ENCODE data around the gene BCR.

The BCR gene

GRCh38 chr22:23197836-23198235 lies 17.5 kb downstream of the BCR start:
- peak overlapping the region; percentile 27 for H3K4me3 ChIP-seq (replicated peaks; ENCODE audit: insufficient read depth, low read length)
- TF ChIP-seq GABPA (IDR thresholded peaks at IDR 0.05; ENCODE audit: low read depth) (no peak), POLR2AphosphoS5 (IDR thresholded peaks at IDR 0.05; ENCODE audit: low read depth) (peak; percentile 47; the same call in 1 of the 2 replicates), SPI1 (IDR thresholded peaks at IDR 0.05; ENCODE audit: borderline replicate concordance, low read depth) (peak; percentile 66), REST (IDR thresholded peaks at IDR 0.05; ENCODE audit: insufficient replicate concordance, low read depth) (no peak), CTCF (IDR thresholded peaks at IDR 0.05; ENCODE audit: insufficient read depth, low read length) (no peak)
- H3K27ac ChIP-seq (replicated peaks) = peak overlapping the region; percentile 76
- DNase-seq (ENCODE audit: low read depth in 1 of 2, low spot score in 1 of 2) = peak; percentile 78 to 80
- H3K27me3 ChIP-seq (ENCODE audit: insufficient read depth, poor library complexity, severe bottlenecking) = no peaks in the 10 kb centered on the region

GRCh38 chr22:23199159-23199558 lies 18.9 kb downstream of the BCR start:
- TF ChIP-seq SPI1 (IDR thresholded peaks at IDR 0.05; ENCODE audit: borderline replicate concordance, low read depth) = no peak
- no peak for TF ChIP-seq REST (IDR thresholded peaks at IDR 0.05; ENCODE audit: insufficient replicate concordance, low read depth)
- no peak for TF ChIP-seq POLR2AphosphoS5 (IDR thresholded peaks at IDR 0.05; ENCODE audit: low read depth)
- no peak for DNase-seq (ENCODE audit: low read depth in 1 of 2, low spot score in 1 of 2)
- H3K4me3 ChIP-seq (replicated peaks; ENCODE audit: insufficient read depth, low read length) = no peak overlapping the region
- H3K27me3 ChIP-seq (ENCODE audit: insufficient read depth, poor library complexity, severe bottlenecking) = no peaks in the 10 kb centered on the region
- peak overlapping the region; percentile 76; the same call in 1 of the 2 replicates for H3K27ac ChIP-seq (replicated peaks)

- H3K27ac ChIP-seq (replicated peaks) = peak overlapping the region; percentile 12; the same call in 1 of the 2 replicates
- no peak overlapping the region for H3K4me3 ChIP-seq (replicated peaks; ENCODE audit: insufficient read depth, low read length)
- no peak for TF ChIP-seq SPI1 (IDR thresholded peaks at IDR 0.05; ENCODE audit: borderline replicate concordance, low read depth)
- no peak for TF ChIP-seq REST (IDR thresholded peaks at IDR 0.05; ENCODE audit: insufficient replicate concordance, low read depth)
- TF ChIP-seq POLR2AphosphoS5 (IDR thresholded peaks at IDR 0.05; ENCODE audit: low read depth) = no peak
- no peak for TF ChIP-seq GABPA (IDR thresholded peaks at IDR 0.05; ENCODE audit: low read depth)
- TF ChIP-seq CTCF (IDR thresholded peaks at IDR 0.05; ENCODE audit: insufficient read depth, low read length) = no peak
- no peak for DNase-seq (ENCODE audit: low read depth in 1 of 2, low spot score in 1 of 2)
- H3K27me3 ChIP-seq (ENCODE audit: insufficient read depth, poor library complexity, severe bottlenecking) = no peaks in the 10 kb centered on the region
These were observed 20.6 kb downstream of the BCR start for GRCh38 chr22:23200898-23201297.
